Fibroblast of lung (primary cell): ENCODE measurements around the gene ZNF267. TPM values are rescaled to one million over a fixed set of nuclear protein-coding genes. Genes with fewer than 3 reads are reported as not detected.
"Not testable (repeated sequence)": the region's sequence is repeated elsewhere in the genome, so short reads cannot be mapped to it uniquely, and the experiment has no call there.

Experiments
- DNase-seq, 2 donors: peaks; one replicate each; pipeline versions ENCODE4 v3.0.0 to v3.0.0-alpha.2; 2010; ENCODE audit warnings: low read depth in 2 of 2
- H2AFZ ChIP-seq: 2 replicates; pipeline ENCODE4 v1.5.1; 2012; ENCODE audit warnings: low read length, control low read depth, inconsistent platforms
- H3K27ac ChIP-seq: 2 replicates; pipeline ENCODE4 v1.5.1; 2011; ENCODE audit warnings: low read length, control low read depth; ENCODE audit not compliant: insufficient read depth
- H3K27me3 ChIP-seq: 2 replicates; pipeline ENCODE4 v1.5.1; 2011; ENCODE audit warnings: mild to moderate bottlenecking, low read length; ENCODE audit not compliant: control insufficient read depth, insufficient read depth
- H3K36me3 ChIP-seq: 2 replicates; pipeline ENCODE4 v1.5.1; 2011; ENCODE audit warnings: low read length; ENCODE audit not compliant: control insufficient read depth, insufficient read depth
- H3K4me1 ChIP-seq: 2 replicates; pipeline ENCODE4 v1.5.1; 2011; ENCODE audit warnings: low read length; ENCODE audit not compliant: control insufficient read depth, insufficient read depth; ENCODE audit errors: extremely low read depth
- H3K4me2 ChIP-seq: 2 replicates; pipeline ENCODE4 v1.5.1; 2011; ENCODE audit warnings: low read length, control low read depth; ENCODE audit not compliant: insufficient read depth; ENCODE audit errors: extremely low read depth
- H3K4me3 ChIP-seq, 4 experiments: fragments of 200-600 bp in 1 of 4; sonication (generic) in 1 of 4; replicated peaks in 1 of 4; 2 replicates each; pipeline ENCODE4 v1.5.1; 2011 to 2016; ENCODE audit warnings: low read length in 4 of 4, low read depth in 3 of 4, mild to moderate bottlenecking in 3 of 4, control low read depth in 2 of 4, inconsistent platforms in 1 of 4, mixed read lengths in 1 of 4; ENCODE audit not compliant: insufficient read depth in 1 of 4; ENCODE audit errors: control extremely low read depth in 1 of 4
- H3K79me2 ChIP-seq: 2 replicates; pipeline ENCODE4 v1.5.1; 2012; ENCODE audit warnings: mild to moderate bottlenecking, low read length, inconsistent platforms; ENCODE audit not compliant: control insufficient read depth, insufficient read depth
- H3K9ac ChIP-seq: 2 replicates; pipeline ENCODE4 v1.5.1; 2011; ENCODE audit warnings: mild to moderate bottlenecking, low read length, control low read depth; ENCODE audit not compliant: insufficient read depth
- H3K9me3 ChIP-seq: 2 replicates; pipeline ENCODE4 v1.5.1; 2012; ENCODE audit warnings: low read depth, low read length; ENCODE audit not compliant: control insufficient read depth, insufficient read depth
- H4K20me1 ChIP-seq: 2 replicates; pipeline ENCODE4 v1.5.1; 2011; ENCODE audit warnings: low read length; ENCODE audit not compliant: control insufficient read depth, insufficient read depth; ENCODE audit errors: extremely low read depth
- EZH2 ChIP-seq: IDR thresholded peaks from 2 replicates; pipeline ENCODE4 v1.5.1; 2012; ENCODE audit warnings: low read length, control low read depth, mild to moderate bottlenecking; ENCODE audit errors: missing control alignments
- polyA plus RNA-seq, 2 donors: library from polyadenylated mRNA; depleted of rRNA in 1 of 2; stranded (reverse) in 1 of 2; unstranded in 1 of 2; fragments of >200 nt; gene quantifications; 2 replicates each; pipeline ENCODE4 v1.2.1, GENCODE V29; 2011 to 2012; ENCODE audit warnings: missing spikeins in 1 of 2
- total RNA-seq: library from RNA; depleted of rRNA; stranded (reverse); fragments of >200 nt; gene quantifications from 2 replicates; pipeline ENCODE4 v1.2.1, GENCODE V29; 2014
- TF ChIP-seq, protein P1 (sequence below), 2 donors: IDR thresholded peaks in 1 of 2; conservative IDR thresholded peaks in 1 of 2; 1 replicate in 1 of 2; 2 replicates in 1 of 2; pipeline ENCODE4 v1.5.1; 2011 to 2012; ENCODE audit warnings: low read length in 2 of 2, control low read depth in 1 of 2, inconsistent platforms in 1 of 2, low read depth in 1 of 2, mild to moderate bottlenecking in 1 of 2

ZNF267 gene
- total and polyA plus RNA-seq, 2 donors (not counting 1 experiment from before 2014, with no cell fraction given) = 4.2 to 7.1 TPM

DNA sequence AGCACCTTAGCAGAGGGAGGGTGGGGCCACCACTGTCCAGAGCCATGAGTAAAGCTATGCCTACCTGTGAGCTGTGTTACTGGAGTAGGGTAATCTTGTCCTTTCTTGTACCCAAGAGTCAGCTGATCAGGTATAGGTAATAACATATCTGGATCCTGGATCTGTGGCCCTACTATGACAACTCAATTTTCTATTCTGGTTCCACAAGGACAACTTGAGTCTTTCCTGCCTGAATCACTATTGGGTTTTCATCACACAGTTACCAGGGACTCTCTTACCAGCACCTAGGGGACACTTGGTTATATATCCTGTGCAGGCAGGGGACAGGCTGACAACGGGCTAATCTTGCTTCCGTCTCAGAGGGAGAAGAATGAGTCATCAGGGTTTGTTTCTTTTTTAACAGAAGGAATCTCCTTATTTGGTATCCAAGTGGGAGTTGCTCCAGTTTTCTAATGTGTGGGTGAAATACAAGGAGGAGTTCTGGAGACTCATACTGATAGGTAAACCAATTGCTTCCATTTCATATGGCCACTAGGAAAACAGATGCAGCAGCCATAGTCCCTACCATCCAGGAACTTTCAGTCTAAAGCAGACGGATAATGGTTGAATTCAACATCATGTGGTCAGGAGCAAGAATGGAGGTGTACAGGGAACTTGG, 6.8 kb downstream of the ZNF267 start:
- Histone ChIP-seq H4K20me1 (no peaks in the 10 kb centered on the region), H3K36me3 (peaks cover 5% of the 10 kb centered on the region), H3K4me2 (no peak overlapping the region), H3K9me3 (no peaks in the 10 kb centered on the region), H3K79me2 (peaks cover 74% of the 10 kb centered on the region), H3K4me1 (peaks cover 11% of the 10 kb centered on the region), H3K9ac (no peak overlapping the region), H2AFZ (no peak overlapping the region), H3K27ac (peak overlapping the region; percentile 11), H3K27me3 (no peaks in the 10 kb centered on the region), H3K4me3 (no peak overlapping the region)
- TF ChIP-seq EZH2 = no peak
- TF ChIP-seq, protein P1, sequence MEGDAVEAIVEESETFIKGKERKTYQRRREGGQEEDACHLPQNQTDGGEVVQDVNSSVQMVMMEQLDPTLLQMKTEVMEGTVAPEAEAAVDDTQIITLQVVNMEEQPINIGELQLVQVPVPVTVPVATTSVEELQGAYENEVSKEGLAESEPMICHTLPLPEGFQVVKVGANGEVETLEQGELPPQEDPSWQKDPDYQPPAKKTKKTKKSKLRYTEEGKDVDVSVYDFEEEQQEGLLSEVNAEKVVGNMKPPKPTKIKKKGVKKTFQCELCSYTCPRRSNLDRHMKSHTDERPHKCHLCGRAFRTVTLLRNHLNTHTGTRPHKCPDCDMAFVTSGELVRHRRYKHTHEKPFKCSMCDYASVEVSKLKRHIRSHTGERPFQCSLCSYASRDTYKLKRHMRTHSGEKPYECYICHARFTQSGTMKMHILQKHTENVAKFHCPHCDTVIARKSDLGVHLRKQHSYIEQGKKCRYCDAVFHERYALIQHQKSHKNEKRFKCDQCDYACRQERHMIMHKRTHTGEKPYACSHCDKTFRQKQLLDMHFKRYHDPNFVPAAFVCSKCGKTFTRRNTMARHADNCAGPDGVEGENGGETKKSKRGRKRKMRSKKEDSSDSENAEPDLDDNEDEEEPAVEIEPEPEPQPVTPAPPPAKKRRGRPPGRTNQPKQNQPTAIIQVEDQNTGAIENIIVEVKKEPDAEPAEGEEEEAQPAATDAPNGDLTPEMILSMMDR (conservative IDR thresholded peaks at IDR 0.05 in 1 of 2, IDR thresholded peaks at IDR 0.05 in 1 of 2; ENCODE audit: low read depth in 1 of 2, low read length in 2 of 2) = peak in 1 of 2 donors; percentile 5
- DNase-seq = peak; percentile 83 to 88

DNA sequence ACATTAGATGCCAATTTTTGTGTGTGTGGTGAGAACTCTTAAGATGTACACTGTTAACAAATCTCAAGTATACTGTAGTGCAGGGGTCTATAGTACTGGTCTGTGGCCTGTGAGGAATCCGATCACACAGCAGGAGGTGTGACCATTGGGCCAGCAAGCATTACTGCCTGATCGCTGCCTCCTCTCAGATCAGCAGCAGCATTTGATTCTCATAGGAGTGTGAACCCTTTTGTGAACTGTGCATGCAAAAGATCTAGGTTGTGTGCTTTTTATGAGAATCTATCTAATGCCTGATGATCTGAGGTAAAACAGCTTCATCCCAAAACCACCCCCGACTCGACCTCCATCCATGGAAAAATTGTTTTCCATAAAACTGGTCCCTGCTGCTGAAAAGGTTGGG, 12.6 kb downstream of the ZNF267 start:
- peaks cover 7% of the 10 kb centered on the region for H3K36me3 ChIP-seq
- H3K27ac ChIP-seq = no peak overlapping the region

DNA sequence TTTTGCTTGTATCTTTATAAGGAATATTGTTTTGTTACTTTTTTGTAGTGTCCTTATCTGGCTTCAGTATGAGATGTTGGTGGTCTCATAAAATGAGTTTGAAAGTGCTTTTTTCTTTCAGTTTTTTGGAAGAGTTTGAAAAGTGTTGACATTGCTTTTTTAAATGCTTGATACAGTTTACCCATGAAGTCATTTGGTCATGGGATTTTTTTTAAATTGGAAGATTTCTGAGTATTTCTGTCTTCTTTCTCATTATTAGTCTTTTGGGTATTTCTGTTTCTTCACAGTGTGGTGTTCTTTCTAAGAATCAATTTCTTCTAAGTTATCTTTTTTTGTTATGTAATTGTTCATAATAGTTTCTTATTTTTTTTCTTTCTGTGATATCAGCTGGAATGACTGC, 15.1 kb downstream of the ZNF267 start:
- Histone ChIP-seq H3K4me3 (no peak overlapping the region), H4K20me1 (no peaks in the 10 kb centered on the region), H3K4me2 (no peak overlapping the region), H3K9me3 (no peaks in the 10 kb centered on the region), H3K27ac (no peak overlapping the region), H3K79me2 (peaks cover 14% of the 10 kb centered on the region), H3K4me1 (no peaks in the 10 kb centered on the region), H2AFZ (no peak overlapping the region), H3K27me3 (no peaks in the 10 kb centered on the region), H3K9ac (no peak overlapping the region), H3K36me3 (peaks cover 7% of the 10 kb centered on the region)
- no peak for TF ChIP-seq EZH2
- TF ChIP-seq, protein P1 (conservative IDR thresholded peaks at IDR 0.05 in 1 of 2, IDR thresholded peaks at IDR 0.05 in 1 of 2; ENCODE audit: low read depth in 1 of 2, low read length in 2 of 2) = no peak
- no peak for DNase-seq

More for the DNA sequence above, 12.6 kb downstream of the ZNF267 start:
- Histone ChIP-seq H2AFZ (no peak overlapping the region), H3K4me3 (no peak overlapping the region), H3K27me3 (no peaks in the 10 kb centered on the region), H3K9me3 (no peaks in the 10 kb centered on the region), H3K4me1 (no peaks in the 10 kb centered on the region), H4K20me1 (no peaks in the 10 kb centered on the region), H3K4me2 (no peak overlapping the region), H3K79me2 (peaks cover 36% of the 10 kb centered on the region), H3K9ac (no peak overlapping the region)
- TF ChIP-seq, protein P1 (conservative IDR thresholded peaks at IDR 0.05 in 1 of 2, IDR thresholded peaks at IDR 0.05 in 1 of 2; ENCODE audit: low read depth in 1 of 2, low read length in 2 of 2) = no peak
- TF ChIP-seq EZH2 = no peak
- no peak for DNase-seq

DNA sequence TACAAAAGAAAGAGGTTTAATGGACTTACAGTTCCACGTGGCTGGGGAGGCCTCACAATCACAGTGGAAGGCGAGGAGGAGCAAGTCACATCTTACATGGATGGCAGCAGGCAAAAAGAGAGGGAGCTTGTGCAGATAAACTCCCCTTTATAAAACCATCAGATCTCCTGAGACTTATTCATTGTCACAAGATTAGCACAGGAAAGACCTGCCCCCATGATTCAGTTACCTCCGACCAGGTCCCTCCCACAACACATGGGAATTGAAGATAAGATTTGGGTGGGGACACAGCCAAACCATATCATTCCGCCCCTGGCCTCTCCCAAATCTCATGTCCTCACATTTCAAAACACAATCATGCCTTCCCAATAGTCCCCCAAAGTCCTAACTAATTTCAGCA, 18.5 kb downstream of the ZNF267 start:
- not testable (repeated sequence) for H3K4me2 ChIP-seq, H3K9me3 ChIP-seq, H4K20me1 ChIP-seq, H3K4me1 ChIP-seq, H3K27ac ChIP-seq, H3K4me3 ChIP-seq, H3K9ac ChIP-seq, H3K36me3 ChIP-seq, H3K79me2 ChIP-seq, H3K27me3 ChIP-seq, DNase-seq, H2AFZ ChIP-seq
